ENCODE data around the gene FGF3.

FGF3 gene

DNA sequence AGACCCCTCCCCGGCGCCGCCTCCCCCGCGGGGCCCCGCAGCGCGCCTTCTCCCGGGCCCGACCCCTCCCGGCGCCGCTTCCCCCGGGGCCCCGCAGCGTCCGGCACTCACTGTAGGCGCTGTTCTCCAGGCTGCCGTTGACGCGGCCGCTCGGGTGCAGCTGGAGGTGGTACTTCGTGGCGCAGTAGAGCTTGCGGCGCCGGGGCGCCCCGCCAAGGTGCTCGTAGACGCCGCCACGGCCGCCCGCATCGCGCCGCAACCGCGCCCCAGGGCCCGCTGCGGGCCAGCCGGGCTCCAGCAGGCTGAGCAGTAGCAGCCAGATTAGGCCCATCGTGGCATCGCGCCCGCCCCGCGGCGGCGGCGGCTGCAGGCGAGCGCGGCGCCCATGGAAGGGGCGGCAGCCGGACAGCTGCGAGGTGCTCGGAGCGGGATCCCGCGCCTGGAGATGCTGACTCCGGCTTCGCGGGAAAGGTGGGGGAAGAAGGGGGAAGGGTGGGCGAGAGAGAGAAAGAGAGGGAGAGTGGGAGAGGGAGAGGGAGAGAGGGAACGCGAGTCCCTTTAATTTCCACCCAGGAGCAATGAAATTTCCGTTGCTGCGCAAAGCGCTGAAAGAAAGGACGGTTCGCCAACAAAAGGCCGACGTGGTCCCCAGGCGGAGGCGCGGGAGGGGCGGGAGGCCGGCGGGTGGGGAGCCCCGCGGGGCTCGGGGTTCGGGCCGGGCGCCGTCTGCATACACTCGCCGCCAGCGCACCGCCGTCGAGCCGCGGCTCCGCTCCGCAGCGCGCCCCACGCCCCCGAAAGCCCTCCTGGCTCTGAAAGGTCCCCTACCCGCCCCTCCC is at the start of gene FGF3:
TSS of gene FGF3 (minus strand) at position 814 of the 839 bp plus-strand sequence. CDS start at position 331, 483 bp downstream.
- DNase-seq: no peak

DNA sequence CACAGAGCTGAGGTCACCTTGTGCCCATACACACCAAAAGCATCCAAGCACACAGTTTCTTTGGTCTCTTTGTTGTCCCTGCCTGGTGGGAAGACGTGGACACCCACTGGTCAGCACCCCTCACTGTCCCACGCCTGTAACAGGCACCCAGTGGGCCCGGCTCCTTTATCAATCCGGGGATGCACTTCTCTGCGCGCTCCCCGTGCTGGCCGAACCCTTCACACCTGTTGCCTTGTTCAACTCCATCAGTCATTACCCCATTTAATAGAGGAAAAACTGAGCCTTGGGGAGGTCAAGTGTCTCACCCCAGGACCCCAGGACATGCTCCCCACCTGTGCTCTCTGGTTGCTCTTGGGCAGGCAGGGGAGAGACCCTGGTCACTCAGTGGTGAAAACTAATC is 49.7 kb upstream of the FGF3 start:
- no peak for DNase-seq

DNA sequence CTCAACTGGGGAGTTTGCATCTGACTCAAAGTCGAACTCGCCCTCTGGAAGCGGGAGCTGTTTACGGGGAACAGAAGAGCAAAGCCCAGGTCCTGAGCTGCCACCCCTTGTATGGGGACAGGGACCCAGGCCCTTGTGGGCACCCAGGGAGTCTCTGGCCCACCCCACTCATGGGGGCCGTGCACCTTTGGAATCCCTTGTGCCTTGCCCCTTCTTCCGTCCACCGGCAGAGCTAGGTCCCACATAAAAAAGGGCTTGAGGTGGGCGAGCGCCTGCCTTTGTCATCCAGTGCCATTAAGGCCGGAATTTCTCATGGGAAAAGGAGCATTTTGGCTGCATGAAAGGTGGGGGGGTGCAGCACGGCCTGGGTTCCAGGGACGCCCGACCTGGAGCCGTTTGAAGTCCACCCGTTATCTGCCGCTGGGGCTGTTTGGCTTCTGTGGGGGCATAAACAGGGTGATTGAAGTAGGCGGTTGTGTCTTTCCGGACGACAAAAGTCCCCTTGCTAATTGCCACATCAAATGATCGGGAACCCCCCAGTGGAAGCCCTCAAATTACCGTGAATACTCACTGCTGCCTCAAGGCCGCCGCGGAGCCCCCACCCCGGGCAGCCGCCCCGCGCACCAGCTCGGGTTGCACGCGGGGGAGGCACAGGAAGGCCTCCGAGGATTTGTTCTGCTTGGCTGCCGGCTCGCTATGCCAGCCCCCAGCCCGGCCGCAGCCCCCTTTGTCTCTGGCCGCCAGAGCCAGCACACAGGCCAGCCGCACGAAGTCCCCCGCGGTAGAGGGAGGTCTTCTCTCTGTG is 49.0 kb upstream of the FGF3 start:
- DNase-seq: no peak

DNA sequence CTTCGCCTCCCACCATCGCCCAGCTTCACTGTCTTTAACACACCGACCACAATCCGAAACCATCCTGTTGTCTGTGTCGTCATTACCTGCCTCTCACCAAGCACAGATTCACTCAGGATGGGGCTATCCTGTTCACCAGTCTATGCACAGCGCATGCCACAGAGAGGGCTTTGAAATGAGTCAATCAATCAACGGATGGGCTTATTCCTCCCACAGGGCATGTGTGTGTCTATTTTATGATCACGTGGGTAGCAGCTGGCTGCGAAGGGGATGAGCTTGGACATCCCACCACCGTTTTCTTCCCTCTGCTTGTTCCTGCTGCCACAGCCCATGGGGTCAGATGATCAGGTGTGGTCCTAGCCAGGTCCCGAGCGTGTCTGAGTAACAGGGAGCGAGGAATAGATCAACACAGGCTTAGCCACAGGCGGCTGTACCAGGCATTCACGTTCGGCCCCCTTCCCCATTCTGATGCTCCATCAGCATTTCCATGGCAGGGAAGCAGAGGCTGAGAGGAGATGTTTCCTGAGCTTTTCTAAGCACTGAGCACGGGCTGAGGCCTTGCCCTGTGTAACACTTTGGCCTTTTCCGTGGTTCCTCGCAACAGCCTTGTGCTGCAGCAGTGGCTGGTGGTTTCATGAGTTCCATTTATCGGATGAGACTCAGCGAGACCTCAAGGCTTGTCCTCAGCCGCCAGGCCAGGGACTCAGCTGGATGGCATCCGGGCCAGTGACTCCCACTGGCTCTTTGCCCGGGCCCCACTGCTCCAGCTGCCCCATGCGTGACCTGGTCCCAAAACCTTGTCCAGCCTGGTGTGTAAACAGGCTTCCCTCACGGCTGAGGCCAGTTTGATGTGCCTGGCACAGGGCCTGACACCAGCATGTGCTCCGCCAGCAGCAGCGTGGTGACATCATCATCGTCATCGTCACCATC is 48.1 kb upstream of the FGF3 start:
- no peak for DNase-seq

DNA sequence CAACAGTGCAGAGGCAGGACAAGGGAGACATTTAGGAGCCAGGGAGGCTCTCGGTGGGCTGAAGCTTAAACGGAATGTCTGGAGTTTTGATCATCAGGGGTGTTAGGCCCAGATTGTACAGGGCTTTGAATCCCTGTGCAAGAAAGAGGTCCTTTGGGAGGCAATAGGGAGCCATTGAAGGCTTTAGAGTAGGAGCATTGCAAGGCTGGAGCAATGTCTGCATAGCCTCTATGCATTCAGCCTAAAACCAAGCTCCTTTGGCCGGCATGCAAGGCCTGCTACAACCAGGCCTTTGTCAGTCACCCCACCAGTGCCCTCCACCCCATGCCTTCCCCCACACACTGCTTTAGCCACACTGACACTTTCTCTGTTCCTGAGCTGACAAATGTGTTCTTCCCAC is 47.4 kb upstream of the FGF3 start:
- no peak for DNase-seq

DNA sequence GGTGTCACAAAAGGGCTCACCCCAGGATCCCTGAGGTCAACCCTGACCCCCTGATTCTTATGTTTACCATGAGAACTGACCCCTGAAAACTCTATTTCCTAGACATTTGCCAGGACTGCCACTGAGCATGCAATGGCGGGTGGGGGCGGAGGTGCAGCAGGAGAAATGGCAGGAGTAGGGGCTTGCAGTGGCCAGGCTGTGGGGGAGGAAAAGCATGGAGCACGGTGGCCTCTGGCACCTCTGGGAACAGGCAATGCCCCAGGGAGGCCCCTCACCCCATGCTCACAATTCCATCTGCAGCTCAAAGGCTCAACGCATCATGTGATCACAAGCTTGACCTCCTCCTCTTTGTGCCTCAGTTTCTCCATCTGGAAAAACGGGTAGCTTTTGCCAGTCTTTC is 46.5 kb upstream of the FGF3 start:
- no peak for DNase-seq

DNA sequence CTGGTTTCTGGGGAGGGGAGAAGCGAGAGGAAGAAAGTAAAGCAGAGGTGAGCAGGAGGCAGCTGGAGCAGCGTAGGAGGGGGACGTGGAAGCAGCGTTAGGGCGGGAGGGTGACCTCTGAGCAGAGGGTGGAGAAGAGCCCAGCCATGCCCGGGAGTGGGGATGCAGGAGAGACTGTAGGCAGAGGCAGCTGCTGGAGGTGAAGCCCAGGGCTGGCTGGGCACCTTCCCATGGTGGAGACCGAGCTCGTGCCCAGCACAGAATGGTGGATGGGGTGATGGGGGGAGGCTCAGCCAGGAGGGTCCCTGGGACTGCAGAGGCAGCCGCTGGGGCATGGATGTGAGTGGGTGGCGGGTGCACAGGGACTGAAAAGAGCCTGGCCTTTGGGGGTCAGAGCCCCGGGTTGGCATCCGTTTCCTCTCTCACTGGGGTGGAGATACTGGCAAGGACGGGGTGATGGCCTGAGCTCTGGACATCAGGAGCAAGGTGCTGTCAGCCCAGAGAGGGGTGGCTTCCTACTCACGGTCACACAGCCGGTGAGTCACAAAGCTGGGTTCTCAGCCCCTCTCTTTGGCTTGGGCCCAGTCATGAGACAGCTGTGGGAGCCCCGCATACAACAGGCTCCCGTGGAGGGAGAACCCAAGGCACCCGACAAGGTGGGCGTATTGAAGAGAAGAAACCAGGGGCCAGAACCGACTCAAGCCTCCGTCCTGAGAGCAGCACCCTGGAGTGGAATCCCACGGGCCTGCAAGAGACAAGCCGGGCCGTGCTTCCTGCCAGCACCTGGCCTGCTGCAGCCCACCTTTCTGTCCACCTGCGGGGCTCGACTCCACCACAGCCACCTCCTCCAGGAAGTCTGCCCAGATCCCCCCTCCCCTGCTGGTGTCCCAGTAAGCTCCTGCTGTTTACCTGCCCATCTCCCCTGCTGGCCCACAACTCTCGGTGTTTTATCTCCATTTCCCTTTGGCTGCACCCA is 45.8 kb upstream of the FGF3 start:
- no peak for DNase-seq

DNA sequence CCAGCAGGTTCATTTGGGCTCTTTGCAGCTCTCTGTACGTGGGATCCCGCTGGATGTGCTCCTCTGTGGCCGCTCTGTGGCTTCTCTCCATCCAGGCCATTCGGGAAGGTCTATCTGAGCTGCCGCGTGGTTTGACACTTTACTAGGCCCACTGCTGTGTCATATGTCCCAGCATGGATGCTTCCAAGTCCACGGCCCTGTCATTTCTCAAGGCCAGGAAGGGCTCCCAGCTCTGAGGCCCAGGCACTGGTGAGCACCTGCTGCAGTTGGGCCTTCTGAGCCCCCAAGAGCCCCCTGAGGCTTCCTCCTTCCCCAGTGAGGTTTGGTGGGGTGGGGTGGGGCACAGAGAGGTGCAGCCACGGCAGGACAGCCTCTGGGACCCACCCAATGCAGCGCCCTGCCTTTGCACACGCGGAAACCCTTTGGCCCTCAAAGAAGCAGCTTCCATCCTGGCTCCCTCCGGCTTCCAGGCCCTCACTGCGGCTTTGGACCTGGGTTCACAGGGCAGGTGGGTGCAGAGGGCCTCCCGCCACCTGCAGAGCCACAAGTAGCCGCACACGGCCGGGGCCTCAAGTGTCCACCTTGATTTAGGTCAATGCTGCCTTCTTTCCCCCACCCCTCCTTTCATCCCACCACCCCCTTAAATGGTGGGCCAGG is 44.5 kb upstream of the FGF3 start:
- no peak for DNase-seq

DNA sequence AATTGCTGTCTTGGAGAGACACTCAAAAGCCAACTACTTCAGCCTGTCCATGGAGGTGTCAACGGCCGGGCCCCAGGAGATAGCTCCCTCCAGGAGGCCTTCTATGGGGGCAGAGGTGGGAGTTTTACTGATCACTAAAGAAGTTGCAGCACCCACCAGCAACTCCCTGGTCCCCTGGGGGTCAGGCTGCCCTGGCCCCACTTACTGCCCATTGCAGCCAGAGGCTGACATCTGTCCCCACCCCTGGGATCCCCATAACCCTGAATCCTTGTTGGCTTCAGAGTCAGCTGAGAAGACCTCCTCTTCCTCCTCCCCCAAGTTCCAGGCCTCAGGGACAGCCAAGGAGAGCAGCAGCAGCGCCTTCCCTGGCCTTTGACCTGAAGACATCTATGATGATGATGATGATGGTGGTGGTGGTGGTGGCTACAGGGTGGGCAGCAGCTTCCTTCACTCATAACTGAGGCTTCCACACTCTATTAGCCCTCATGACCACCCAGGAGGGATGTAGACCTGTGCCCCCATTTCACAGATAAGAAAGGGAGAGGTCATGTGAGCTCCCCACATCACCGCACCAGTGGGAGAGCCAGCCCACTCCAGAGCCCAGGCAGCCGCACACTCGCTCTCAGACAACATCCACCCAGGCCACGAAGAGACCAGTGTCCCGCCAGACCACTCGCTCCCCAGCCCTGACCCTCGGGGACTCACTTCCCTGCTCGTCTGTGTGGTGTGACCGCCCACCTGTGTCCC is 43.8 kb upstream of the FGF3 start:
- no peak for DNase-seq

DNA sequence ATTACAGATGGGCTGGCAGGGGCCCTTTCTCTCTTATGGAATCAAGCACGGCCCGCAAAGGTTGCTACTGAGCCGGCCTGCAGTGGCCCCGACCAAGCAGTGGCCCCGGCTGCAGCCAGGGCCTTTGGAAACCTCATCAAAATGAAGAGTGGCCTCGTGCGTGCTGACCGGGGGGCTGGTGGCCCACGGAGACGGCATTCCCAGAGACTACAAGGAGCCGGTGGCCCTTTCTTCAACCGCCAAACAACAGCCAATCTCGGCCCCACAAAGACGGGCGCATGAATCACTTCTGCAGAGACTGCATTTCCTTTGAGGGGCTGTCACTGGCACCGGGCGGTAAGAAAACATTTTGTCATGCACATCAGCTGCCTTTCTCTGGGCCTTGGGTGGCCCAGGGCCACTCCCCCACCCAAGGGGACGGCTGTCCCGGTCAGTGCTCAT is 43.1 kb upstream of the FGF3 start:
- no peak for DNase-seq

DNA sequence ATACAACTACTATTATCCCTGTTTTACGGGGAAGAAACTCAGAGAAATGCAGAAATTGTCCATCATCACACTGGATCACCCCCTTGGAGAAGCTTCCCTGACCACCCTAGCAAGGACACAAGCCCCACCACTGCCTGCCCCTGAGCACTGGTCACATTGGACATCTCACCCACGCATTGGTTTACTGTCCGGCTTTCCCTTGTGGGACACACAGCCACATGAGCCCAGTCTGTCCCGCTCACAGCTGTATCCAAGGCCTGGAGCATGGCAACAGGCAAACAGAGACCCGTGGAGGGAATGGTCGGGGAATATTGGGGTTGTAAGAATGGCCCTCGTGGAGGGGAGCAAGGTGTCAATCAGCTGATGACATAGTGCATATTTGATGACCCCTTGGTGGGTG is 42.7 kb upstream of the FGF3 start:
- no peak for DNase-seq

DNA sequence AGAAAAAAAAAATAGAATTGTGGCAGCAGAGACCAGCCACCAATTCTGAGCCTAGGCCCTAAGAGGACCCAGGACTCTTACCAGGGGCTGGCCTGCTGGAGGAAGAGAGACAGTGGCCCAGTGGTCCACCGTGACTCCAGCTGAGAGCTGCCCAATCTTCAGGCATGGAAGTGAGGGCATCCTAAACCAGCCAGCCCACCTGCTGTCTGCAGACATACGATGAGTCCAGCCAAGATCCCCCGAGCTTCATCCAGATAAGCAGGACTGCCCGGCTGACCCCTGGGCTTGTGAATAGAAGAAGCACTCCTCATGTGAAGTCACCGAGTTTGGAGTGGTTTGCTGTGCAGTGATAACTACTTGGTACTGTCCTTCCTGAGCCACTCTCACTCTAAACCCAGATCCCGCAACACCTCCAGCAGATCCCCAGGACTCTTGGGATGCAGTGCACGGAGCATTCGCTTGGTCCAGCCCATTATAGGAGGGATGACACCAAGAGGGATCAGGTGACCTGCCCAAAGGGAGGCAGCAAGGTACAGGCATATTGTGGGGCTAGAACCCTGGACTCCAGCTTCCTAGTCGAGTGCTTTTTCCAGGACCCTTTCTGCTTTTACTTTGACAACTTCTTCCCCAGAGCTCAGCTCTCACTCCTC is 41.7 kb upstream of the FGF3 start:
- no peak for DNase-seq

DNA sequence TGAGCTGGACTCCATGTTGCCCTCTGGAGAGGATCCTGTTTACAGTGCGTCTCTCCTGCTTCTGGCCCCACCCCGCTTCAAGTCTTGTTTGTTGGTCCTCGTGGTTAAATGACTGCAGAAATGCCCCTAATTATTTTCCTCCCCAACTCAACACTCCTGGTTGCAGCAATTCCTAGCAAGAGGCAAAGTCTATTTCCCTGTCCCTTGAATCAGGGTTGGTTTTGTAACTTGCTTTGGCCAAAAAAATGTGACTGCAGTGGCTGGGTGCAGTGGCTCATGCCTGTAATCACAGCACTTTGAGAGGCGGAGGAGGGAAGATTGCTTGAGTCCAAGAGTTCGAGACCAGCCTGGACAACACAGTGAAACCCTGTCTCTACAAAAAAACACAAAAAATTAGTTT is 41.0 kb upstream of the FGF3 start:
- no peak for DNase-seq

DNA sequence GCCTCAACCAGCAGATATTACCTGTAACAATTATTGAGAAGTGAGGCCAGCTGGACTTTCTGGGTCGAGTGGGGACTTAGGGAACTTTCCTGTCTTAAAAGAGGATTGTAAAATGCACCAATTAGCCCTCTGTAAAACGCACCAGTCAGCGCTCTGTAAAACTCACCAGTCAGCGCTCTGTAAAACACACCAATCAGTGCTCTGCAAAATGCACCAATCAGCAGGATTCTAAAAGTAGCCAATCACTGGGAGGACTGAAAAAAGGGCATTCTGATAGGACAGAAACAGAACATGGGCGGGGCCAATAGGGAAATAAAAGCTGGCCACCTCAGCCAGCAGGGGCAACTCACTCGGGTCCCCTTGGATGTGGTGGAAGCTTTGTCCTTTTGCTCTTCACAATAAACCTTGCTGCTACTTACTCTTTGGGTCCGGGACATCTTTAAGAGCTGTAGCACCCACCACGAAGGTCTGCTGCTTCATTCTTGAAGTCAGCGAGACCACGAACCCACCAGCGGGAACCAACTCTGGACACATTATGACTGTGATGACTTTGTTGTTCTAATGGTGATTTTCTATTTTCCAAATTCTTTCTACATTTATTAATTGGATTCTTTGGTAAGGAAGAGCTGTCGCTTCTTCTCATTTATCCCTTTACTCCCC is 40.2 kb upstream of the FGF3 start:
- no peak for DNase-seq

DNA sequence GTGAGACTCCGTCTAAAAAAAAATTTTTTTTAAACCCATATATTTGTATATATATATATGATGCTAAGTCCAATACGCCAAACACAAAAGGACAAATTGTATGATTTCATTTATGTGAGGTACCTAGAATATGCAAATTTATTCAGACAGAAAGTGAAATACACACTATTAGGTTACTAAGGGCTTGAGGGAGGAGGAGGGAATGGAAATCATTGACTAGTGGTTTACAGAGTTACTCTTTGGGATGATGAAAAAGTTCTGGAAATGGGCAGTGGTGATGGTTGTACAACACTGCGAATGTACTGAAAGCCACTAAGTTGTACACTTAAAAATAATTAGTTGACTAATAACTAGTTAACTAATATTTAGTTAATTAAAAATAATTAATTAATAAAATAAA is 36.2 kb upstream of the FGF3 start:
- no peak for DNase-seq

DNA sequence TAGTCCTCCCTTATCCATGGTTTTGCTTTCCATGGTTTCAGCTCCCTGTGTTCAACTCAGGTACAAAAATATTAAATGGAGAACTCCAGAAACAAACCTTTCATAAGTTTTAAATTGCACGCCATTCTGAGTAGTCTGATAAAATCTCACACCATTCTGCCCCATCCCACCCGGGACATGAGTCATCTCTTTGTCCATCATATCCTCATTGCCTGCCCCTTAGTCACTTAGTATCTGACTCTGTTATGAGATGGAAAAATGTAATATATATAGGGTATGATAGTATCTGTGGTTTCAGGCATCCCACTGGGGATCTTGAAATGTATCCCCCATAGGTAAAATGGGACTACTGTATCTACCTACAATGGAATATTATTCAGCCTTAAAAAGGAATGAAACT is 35.5 kb upstream of the FGF3 start:
- no peak for DNase-seq

DNA sequence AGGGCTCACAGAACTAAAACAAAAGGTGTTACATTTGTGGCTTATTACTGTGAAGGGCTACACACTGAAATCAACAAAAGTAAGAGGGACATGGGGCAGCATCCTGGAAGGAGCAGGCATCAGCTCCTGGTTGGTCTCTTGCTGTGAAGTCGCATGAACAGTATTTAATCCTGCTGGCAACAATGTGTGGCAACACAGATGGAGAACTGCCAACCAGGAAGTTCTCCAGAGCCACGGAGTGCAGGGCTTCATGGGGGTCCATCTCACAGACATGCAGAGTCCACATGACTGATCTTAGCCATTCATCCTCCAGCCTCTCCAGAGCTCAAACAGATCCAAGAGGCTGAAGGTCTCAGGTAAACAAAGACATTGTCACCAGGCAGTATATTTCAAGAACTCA is 32.8 kb upstream of the FGF3 start:
- no peak for DNase-seq

DNA sequence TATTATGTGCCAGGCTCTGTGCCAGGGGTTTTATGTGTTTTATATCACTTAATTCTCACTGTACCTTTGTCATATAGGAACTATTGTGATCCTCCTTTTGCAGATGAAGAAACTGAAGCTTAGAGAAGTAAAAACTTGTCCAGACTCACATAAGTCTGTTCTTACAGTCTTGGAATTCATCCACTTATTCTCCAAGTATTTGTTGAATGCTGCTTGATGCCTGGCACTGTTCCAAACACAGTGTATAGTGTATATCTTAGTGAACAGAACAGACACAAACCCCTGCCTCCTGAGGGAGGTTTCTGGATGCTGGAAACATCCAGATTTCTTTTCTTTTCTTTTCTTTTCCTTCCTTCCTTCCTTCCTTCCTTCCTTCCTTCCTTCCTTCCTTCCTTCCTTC is 29.0 kb upstream of the FGF3 start:
- no peak for DNase-seq

DNA sequence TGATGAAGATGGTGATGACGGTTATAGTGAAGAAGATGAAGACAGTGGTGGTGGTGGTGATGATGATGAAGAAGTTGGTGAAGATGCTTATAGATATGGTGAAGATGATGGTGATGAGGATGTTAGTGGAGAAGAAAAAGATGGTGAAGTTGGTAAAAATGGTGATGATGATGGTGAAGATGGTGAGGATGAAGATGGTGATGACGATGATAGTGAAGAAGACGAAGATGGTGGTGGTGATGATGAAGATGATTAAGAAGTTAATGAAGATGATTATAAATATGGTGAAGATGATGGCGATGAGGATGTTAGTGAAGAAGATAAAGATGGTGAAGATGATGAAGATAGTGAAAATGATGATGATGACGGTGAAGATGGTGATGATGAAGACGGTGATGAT is 25.2 kb upstream of the FGF3 start:
- DNase-seq: no peak

DNA sequence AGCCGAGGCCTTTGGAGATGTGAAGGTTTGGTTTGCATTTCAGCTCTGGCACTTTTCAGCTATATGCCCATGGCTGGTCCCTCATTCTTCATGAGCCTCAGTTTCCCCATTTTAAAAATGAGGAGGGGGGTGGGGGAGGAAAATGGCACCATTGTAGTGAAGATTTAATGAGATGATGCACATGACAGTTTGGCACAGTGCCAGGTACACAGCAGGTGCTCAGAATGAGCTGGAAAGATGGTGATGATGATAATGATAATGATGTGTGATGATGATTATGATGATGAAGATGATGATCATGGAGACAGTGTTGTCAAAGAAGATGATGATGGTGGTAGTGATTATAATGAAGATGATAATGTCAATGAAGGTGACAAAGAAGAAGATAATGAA is 24.3 kb upstream of the FGF3 start:
- no peak for DNase-seq

All from NCI-H1105 treated with DMSO at 0.1 percent for 48 hours (cell line).